ENCODE data around the gene EIPR1.

EIPR1 gene

GRCh38 chr2:3195641-3196476 is 181.8 kb downstream of the EIPR1 start:
- no peak for ATAC-seq
- TF ChIP-seq ZNF565 (CRISPR knock-in tag; conservative IDR thresholded peaks at IDR 0.05; ENCODE audit: low read depth) (no peak), RARB (CRISPR knock-in tag; IDR thresholded peaks at IDR 0.05) (no peak), CSRNP3 (CRISPR knock-in tag; IDR thresholded peaks at IDR 0.05) (no peak), CREB5 (CRISPR knock-in tag; IDR thresholded peaks at IDR 0.05; ENCODE audit: low read depth) (no peak), TCF4 (CRISPR knock-in tag; IDR thresholded peaks at IDR 0.05; ENCODE audit: borderline replicate concordance) (no peak), ZFP3 (CRISPR knock-in tag; IDR thresholded peaks at IDR 0.05) (no peak), ISL1 (CRISPR knock-in tag; IDR thresholded peaks at IDR 0.05) (no peak)

GRCh38 chr2:3194828-3195227 is 182.8 kb downstream of the EIPR1 start:
- no peak for ATAC-seq
- TF ChIP-seq RARB (CRISPR knock-in tag; IDR thresholded peaks at IDR 0.05): no peak
- TF ChIP-seq PATZ1 (CRISPR knock-in tag; IDR thresholded peaks at IDR 0.05; ENCODE audit: borderline replicate concordance): no peak
- no peak for TF ChIP-seq TCF4 (CRISPR knock-in tag; IDR thresholded peaks at IDR 0.05; ENCODE audit: borderline replicate concordance)
- no peak for TF ChIP-seq ARNTL (CRISPR knock-in tag; IDR thresholded peaks at IDR 0.05; ENCODE audit: borderline replicate concordance, low read depth)
- TF ChIP-seq ZNF8 (CRISPR knock-in tag; IDR thresholded peaks at IDR 0.05): no peak
- TF ChIP-seq POU6F1 (CRISPR knock-in tag; IDR thresholded peaks at IDR 0.05; ENCODE audit: borderline replicate concordance, low read depth): no peak
- TF ChIP-seq ZC3H10 (CRISPR knock-in tag; IDR thresholded peaks at IDR 0.05): no peak
- no peak for TF ChIP-seq PPARA (CRISPR knock-in tag; IDR thresholded peaks at IDR 0.05; ENCODE audit: borderline replicate concordance)
- no peak for TF ChIP-seq ZFP3 (CRISPR knock-in tag; IDR thresholded peaks at IDR 0.05)
- no peak for TF ChIP-seq GLIS3 (CRISPR knock-in tag; IDR thresholded peaks at IDR 0.05)

- TF ChIP-seq ZFP30 (CRISPR knock-in tag; IDR thresholded peaks at IDR 0.05) (no peak), ZNF565 (CRISPR knock-in tag; conservative IDR thresholded peaks at IDR 0.05; ENCODE audit: low read depth) (no peak), ZNF70 (CRISPR knock-in tag; IDR thresholded peaks at IDR 0.05) (no peak)
- ATAC-seq: no peak
Measured at GRCh38 chr2:3193443-3194330, 183.9 kb downstream of the EIPR1 start.

- peak; percentile 21; the same call in 1 of the 3 replicates for ATAC-seq
- TF ChIP-seq ZNF8 (CRISPR knock-in tag; IDR thresholded peaks at IDR 0.05) (no peak), GLIS3 (CRISPR knock-in tag; IDR thresholded peaks at IDR 0.05) (no peak), ZFP3 (CRISPR knock-in tag; IDR thresholded peaks at IDR 0.05) (no peak), BACH2 (CRISPR knock-in tag; IDR thresholded peaks at IDR 0.05; ENCODE audit: borderline replicate concordance) (no peak), PATZ1 (CRISPR knock-in tag; IDR thresholded peaks at IDR 0.05; ENCODE audit: borderline replicate concordance) (no peak), POU6F1 (CRISPR knock-in tag; IDR thresholded peaks at IDR 0.05; ENCODE audit: borderline replicate concordance, low read depth) (no peak), TCF4 (CRISPR knock-in tag; IDR thresholded peaks at IDR 0.05; ENCODE audit: borderline replicate concordance) (no peak), ZFP30 (CRISPR knock-in tag; IDR thresholded peaks at IDR 0.05) (no peak), CREB5 (CRISPR knock-in tag; IDR thresholded peaks at IDR 0.05; ENCODE audit: low read depth) (no peak), ZNF565 (CRISPR knock-in tag; conservative IDR thresholded peaks at IDR 0.05; ENCODE audit: low read depth) (no peak), PPARA (CRISPR knock-in tag; IDR thresholded peaks at IDR 0.05; ENCODE audit: borderline replicate concordance) (no peak)
Measured at GRCh38 chr2:3192920-3193319, 184.7 kb downstream of the EIPR1 start.
